ENCODE results near the gene PSMD2. TPM values are rescaled to one million over a fixed set of nuclear protein-coding genes. Genes with fewer than 3 reads are reported as not detected.
A peak's percentile ranks its signal among the peaks of the same experiment; 100 is the strongest.
"Not testable (repeated sequence)": the region's sequence is repeated elsewhere in the genome, so short reads cannot be mapped to it uniquely, and the experiment has no call there.

PSMD2 gene
- total RNA-seq, 1 donor from 2014 or later, result 255 TPM

DNA sequence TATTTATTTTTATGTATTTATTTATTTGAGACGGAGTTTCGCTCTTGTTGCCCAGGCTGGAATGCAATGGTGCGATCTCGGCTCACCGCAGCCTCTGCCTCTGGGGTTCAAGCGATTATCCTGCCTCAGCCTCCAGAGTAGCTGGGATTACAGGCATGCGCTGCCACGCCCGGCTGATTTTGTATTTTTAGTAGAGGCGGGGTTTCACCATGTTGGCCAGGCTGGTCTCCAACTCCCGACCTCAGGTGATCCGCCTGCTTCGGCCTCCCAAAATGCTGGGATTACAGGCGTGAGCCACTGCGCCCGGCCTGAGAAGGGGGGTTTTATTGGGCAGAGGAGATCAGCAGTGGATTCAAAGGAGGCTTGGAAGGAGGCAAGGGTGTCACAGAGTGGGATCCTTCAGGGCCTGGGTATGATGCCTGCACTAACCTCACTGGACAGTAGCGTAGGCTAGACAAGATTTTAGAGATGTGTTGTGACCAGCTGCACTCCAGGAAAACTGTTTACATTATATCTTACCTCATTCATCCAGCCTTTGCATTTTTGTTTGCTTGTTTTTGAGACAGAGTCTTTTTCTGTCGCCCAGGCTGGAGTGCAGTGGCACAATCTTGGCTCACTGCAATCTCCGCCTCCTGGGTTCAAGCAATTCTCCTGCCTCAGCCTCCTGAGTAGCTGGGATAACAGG, 40.6 kb downstream of the PSMD2 start:
- DNase-seq (ENCODE audit: low spot score); H3K4me3 Mint-ChIP-seq; intact Hi-C loops (cut with micrococcal nuclease); H3K9me3 Mint-ChIP-seq; H3K27ac Mint-ChIP-seq; H3K27me3 Mint-ChIP-seq (ENCODE audit: insufficient read depth): not testable (repeated sequence)
- Mint-ChIP-seq H3K36me3 (ENCODE audit: low read depth) (peaks cover 17% of the 10 kb centered on the region), H3K4me1 (ENCODE audit: low read depth) (peaks cover 39% of the 10 kb centered on the region)

DNA sequence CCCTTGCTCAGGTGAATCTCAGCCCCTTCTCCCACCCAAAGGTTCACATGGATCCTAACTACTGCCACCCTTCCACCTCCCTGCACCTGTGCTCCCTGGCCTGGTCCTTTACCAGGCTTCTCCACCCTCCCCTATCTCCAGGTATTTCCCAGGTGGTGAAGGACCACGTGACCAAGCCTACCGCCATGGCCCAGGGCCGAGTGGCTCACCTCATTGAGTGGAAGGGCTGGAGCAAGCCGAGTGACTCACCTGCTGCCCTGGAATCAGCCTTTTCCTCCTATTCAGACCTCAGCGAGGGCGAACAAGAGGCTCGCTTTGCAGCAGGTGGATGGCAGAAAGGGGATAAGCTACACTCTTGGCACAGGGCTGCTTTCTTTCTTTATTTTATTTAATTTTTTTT, 42.9 kb downstream of the PSMD2 start:
- H3K27me3 Mint-ChIP-seq (ENCODE audit: insufficient read depth), result peaks cover 2% of the 10 kb centered on the region
- peaks cover 11% of the 10 kb centered on the region for H3K36me3 Mint-ChIP-seq (ENCODE audit: low read depth)

DNA sequence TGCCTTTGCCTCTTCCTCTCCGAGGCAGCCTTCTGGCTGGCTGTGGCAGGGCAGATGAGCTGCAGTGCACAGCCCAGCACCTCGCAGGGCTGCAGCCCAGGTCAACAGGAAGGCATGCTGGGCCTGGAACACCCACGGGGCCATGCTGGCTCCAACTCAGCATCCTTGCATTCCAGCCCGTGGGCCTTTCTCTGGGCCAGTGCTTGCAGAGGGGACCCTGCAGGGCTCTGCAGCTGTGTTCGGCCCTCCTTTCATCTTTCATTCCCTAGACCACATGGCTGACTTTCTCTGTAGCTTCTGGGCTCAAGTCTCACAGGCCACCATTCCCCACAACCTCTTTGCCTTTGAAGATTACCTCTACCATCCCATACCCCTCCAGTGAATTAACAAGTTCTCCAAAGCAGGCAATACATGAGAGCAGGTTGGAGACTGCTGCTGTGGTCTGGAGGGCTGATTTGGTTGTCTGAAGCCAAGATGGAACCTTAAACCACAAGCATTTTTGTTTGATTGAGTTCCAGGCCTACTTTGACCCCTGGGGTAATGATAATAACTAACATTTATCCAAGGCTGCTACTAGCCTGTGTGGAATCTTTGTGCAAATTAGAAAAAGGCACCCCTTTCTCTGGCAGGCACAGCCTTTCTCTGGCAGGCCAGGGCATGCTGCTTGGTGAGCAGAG, 44.3 kb downstream of the PSMD2 start:
- Mint-ChIP-seq H3K27ac (no peak overlapping the region), H3K27me3 (ENCODE audit: insufficient read depth) (no peaks in the 10 kb centered on the region), H3K36me3 (ENCODE audit: low read depth) (peaks cover 6% of the 10 kb centered on the region), H3K4me1 (ENCODE audit: low read depth) (peaks cover 11% of the 10 kb centered on the region), H3K4me3 (no peak overlapping the region), H3K9me3 (no peaks in the 10 kb centered on the region)
- no peak for DNase-seq (ENCODE audit: low spot score)
- intact Hi-C loops (cut with micrococcal nuclease), result no loop called here

More for the DNA sequence above, 42.9 kb downstream of the PSMD2 start:
- Mint-ChIP-seq H3K27ac (no peak overlapping the region), H3K4me1 (ENCODE audit: low read depth) (peaks cover 23% of the 10 kb centered on the region), H3K9me3 (no peaks in the 10 kb centered on the region), H3K4me3 (no peak overlapping the region)
- intact Hi-C loops (cut with micrococcal nuclease), result no loop called here
- DNase-seq (ENCODE audit: low spot score), result no peak

DNA sequence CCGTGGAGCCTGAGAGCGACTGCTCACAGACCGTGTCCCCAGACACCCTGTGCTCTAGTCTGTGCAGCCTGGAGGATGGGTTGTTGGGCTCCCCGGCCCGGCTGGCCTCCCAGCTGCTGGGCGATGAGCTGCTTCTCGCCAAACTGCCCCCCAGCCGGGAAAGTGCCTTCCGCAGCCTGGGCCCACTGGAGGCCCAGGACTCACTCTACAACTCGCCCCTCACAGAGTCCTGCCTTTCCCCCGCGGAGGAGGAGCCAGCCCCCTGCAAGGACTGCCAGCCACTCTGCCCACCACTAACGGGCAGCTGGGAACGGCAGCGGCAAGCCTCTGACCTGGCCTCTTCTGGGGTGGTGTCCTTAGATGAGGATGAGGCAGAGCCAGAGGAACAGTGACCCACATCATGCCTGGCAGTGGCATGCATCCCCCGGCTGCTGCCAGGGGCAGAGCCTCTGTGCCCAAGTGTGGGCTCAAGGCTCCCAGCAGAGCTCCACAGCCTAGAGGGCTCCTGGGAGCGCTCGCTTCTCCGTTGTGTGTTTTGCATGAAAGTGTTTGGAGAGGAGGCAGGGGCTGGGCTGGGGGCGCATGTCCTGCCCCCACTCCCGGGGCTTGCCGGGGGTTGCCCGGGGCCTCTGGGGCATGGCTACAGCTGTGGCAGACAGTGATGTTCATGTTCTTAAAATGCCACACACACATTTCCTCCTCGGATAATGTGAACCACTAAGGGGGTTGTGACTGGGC, 45.7 kb downstream of the PSMD2 start:
- Mint-ChIP-seq H3K27ac (no peak overlapping the region), H3K36me3 (ENCODE audit: low read depth) (peaks cover 3% of the 10 kb centered on the region), H3K4me1 (ENCODE audit: low read depth) (peaks cover 11% of the 10 kb centered on the region), H3K4me3 (no peak overlapping the region), H3K9me3 (no peaks in the 10 kb centered on the region), H3K27me3 (ENCODE audit: insufficient read depth) (no peaks in the 10 kb centered on the region)
- intact Hi-C loops (cut with micrococcal nuclease), result no loop called here
- no peak for DNase-seq (ENCODE audit: low spot score)

DNA sequence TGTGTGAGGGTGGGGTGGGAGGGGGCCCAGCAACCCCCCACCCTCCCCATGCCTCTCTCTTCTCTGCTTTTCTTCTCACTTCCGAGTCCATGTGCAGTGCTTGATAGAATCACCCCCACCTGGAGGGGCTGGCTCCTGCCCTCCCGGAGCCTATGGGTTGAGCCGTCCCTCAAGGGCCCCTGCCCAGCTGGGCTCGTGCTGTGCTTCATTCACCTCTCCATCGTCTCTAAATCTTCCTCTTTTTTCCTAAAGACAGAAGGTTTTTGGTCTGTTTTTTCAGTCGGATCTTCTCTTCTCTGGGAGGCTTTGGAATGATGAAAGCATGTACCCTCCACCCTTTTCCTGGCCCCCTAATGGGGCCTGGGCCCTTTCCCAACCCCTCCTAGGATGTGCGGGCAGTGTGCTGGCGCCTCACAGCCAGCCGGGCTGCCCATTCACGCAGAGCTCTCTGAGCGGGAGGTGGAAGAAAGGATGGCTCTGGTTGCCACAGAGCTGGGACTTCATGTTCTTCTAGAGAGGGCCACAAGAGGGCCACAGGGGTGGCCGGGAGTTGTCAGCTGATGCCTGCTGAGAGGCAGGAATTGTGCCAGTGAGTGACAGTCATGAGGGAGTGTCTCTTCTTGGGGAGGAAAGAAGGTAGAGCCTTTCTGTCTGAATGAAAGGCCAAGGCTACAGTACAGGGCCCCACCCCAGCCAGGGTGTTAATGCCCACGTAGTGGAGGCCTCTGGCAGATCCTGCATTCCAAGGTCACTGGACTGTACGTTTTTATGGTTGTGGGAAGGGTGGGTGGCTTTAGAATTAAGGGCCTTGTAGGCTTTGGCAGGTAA, 46.5 kb downstream of the PSMD2 start:
- intact Hi-C loops (cut with micrococcal nuclease), result no loop called here
- H3K27ac Mint-ChIP-seq, result no peak overlapping the region
- H3K27me3 Mint-ChIP-seq (ENCODE audit: insufficient read depth), result no peaks in the 10 kb centered on the region

DNA sequence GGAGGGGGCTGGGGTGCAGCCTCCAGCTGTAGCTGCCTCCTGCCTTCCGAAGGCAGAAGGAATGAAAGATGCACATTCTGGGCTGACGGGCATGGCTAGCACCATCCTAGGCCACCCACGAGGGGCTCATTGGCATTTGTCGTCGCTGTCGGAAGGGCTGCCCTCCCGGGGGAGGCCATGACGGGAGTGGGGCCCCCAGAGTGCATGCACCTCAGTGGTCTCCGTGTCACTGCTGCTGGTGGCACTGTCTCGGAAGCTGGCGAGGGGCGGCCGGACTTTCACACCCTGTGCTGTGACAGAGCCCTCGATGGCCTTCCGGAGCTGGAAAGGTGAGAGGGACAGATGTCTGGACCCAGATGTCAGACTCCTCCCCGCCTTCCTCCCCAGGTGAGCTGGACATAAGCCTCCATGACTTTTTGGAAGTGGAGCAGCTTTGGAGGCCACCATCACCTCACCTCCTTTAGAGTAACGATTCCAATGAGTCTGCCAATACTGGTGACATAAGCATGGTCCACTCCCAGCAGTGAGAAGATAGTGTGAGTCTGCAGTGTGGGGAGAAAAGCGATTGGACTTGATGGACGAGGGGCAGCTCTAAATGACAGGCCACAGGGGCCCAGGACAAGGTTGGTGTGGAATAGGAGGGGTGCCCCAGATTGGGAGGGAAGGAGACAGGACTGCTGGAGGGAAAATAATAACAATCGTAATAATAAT, 47.6 kb downstream of the PSMD2 start:
- intact Hi-C loops (cut with micrococcal nuclease), result no loop called here
- no peaks in the 10 kb centered on the region for H3K4me1 Mint-ChIP-seq (ENCODE audit: low read depth)
- no peak for DNase-seq (ENCODE audit: low spot score)
- H3K27me3 Mint-ChIP-seq (ENCODE audit: insufficient read depth), result no peaks in the 10 kb centered on the region
- peak overlapping the region; percentile 44 for H3K27ac Mint-ChIP-seq
- H3K9me3 Mint-ChIP-seq, result no peaks in the 10 kb centered on the region
- no peak overlapping the region for H3K4me3 Mint-ChIP-seq
- H3K36me3 Mint-ChIP-seq (ENCODE audit: low read depth), result peaks cover 3% of the 10 kb centered on the region

More for the DNA sequence above, 46.5 kb downstream of the PSMD2 start:
- peaks cover 11% of the 10 kb centered on the region for H3K4me1 Mint-ChIP-seq (ENCODE audit: low read depth)
- H3K36me3 Mint-ChIP-seq (ENCODE audit: low read depth), result peaks cover 3% of the 10 kb centered on the region
- H3K4me3 Mint-ChIP-seq, result no peak overlapping the region
- H3K9me3 Mint-ChIP-seq, result no peaks in the 10 kb centered on the region
- DNase-seq (ENCODE audit: low spot score), result no peak

DNA sequence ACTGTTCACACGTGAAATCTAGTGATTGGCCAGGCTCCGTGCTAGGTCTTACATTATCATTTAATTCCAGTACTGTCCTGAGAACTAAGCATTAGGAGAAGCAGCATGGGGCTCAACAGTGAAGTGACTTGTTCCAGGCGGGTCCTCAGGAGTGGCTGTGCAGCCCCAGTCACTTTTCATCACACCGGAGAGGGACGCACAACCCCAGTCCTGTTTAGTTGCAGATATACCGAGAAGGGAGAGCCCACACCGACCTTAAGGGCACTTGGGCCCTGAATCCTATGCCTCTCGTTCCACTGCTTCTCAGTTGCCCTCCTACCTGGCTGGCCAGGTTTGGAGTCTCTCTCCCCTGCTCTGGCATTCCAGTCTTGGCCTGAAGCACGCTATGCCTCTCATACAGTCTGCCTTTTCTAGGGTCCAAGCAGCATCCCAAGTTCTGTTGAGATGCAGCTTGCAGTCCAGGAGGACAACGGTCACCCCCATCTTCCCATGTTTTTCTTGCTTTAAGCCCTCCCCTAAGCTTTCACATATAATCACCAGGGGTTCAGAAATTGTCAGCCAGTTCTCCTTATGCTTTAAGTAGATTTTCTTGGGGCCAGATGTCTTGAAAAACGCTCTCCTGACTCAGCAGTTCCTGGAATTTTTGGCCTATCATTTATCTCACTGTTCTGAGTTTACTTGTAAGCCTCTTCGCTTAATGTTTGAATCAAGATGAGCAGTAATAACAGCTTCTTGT, 48.4 kb downstream of the PSMD2 start:
- H3K4me1 Mint-ChIP-seq (ENCODE audit: low read depth), result no peaks in the 10 kb centered on the region
- H3K36me3 Mint-ChIP-seq (ENCODE audit: low read depth), result peaks cover 3% of the 10 kb centered on the region
- H3K27ac Mint-ChIP-seq, result no peak overlapping the region
- no peak overlapping the region for H3K4me3 Mint-ChIP-seq
- H3K9me3 Mint-ChIP-seq, result no peaks in the 10 kb centered on the region
- no peaks in the 10 kb centered on the region for H3K27me3 Mint-ChIP-seq (ENCODE audit: insufficient read depth)
- intact Hi-C loops (cut with micrococcal nuclease), result no loop called here
- no peak for DNase-seq (ENCODE audit: low spot score)

DNA sequence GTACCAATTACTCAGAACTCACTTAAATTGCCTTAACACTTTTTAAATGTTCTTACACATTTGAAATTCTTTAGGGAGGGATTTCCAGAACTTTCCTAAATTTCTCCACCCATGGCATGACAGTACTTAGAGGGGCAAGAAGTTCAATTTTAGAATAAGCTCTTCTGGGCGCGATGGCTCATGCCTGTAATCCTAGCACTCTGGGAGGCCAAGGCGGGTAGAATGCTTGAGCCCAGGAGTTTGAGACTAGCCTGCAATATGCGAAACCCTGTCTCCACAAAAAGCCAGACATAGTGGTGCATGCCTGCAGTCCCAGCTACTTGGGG, 49.0 kb downstream of the PSMD2 start:
- H3K9me3 Mint-ChIP-seq, result no peaks in the 10 kb centered on the region
- intact Hi-C loops (cut with micrococcal nuclease), result no loop called here
- no peaks in the 10 kb centered on the region for H3K27me3 Mint-ChIP-seq (ENCODE audit: insufficient read depth)
- no peak overlapping the region for H3K4me3 Mint-ChIP-seq
- no peak overlapping the region for H3K27ac Mint-ChIP-seq
- H3K36me3 Mint-ChIP-seq (ENCODE audit: low read depth), result peaks cover 1% of the 10 kb centered on the region
- no peaks in the 10 kb centered on the region for H3K4me1 Mint-ChIP-seq (ENCODE audit: low read depth)
- no peak for DNase-seq (ENCODE audit: low spot score)

DNA sequence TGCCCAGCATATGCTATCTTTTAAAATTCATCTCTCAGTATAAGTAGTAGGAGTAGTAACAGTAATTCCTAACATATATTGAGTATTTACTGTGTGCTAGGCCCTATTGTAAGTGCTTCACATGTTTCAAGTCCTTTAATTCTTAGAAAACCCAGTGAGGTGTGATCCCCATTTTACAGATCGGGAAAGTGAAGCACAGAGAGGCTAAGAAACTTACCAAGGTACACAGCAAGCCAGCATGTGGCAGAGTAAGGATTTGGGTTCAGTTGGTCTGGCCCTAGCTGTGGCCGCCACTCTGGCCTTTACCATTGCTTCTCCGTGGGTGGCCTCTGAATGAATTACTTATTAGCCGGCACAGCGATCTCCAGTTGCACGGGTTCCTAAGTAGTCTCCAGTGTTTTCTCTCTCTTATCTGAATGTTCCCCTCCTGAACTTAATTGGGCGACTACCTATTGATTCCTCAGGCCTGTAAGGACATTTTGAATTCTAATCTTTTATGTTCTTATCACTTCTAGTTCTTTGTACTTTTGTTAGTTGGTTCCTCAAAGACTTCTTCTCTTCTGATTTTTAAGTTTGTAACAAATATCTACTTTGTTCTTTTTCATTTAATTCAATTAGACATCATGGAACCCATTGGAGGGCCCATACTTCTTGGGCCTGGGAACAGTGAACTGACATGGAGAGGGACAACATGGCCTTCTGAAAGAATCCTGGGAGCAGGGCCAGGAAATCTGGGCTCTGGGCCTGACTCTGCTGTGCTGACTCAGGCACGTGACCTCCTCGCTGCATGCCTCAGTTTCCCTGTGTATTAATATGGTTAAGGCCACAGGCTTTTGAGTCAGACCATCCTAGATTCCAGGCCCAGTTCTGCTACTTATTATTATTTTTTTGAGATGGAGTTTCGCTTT, 50.8 kb downstream of the PSMD2 start:
- Mint-ChIP-seq H3K4me1 (ENCODE audit: low read depth) (no peaks in the 10 kb centered on the region), H3K4me3 (no peak overlapping the region), H3K36me3 (ENCODE audit: low read depth) (peaks cover 1% of the 10 kb centered on the region), H3K27ac (no peak overlapping the region), H3K9me3 (no peaks in the 10 kb centered on the region), H3K27me3 (ENCODE audit: insufficient read depth) (no peaks in the 10 kb centered on the region)
- no peak for DNase-seq (ENCODE audit: low spot score)
- intact Hi-C loops (cut with micrococcal nuclease), result no loop called here

DNA sequence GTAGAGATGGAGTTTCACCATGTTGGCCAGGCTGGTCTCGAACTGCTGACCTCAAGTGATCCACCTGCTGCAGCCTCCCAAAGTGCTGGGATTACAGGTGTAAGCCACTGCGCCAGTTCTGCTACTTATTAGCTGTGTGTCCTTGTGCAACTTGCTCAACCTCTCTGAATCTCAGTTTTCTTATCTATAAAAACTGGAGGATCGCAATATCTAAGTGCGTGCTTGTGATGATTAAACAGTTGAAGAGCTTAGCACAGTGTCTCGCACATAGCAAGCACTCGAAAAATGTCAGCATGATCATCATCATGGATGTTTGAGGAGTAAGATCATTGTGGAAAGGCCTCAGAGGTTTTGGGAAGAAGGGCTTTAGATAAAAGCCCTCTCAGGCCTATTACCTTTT, 51.6 kb downstream of the PSMD2 start:
- Mint-ChIP-seq H3K4me3 (no peak overlapping the region), H3K27ac (no peak overlapping the region), H3K9me3 (no peaks in the 10 kb centered on the region), H3K27me3 (ENCODE audit: insufficient read depth) (no peaks in the 10 kb centered on the region), H3K36me3 (ENCODE audit: low read depth) (no peaks in the 10 kb centered on the region), H3K4me1 (ENCODE audit: low read depth) (no peaks in the 10 kb centered on the region)
- DNase-seq (ENCODE audit: low spot score), result no peak
- intact Hi-C loops (cut with micrococcal nuclease), result no loop called here

DNA sequence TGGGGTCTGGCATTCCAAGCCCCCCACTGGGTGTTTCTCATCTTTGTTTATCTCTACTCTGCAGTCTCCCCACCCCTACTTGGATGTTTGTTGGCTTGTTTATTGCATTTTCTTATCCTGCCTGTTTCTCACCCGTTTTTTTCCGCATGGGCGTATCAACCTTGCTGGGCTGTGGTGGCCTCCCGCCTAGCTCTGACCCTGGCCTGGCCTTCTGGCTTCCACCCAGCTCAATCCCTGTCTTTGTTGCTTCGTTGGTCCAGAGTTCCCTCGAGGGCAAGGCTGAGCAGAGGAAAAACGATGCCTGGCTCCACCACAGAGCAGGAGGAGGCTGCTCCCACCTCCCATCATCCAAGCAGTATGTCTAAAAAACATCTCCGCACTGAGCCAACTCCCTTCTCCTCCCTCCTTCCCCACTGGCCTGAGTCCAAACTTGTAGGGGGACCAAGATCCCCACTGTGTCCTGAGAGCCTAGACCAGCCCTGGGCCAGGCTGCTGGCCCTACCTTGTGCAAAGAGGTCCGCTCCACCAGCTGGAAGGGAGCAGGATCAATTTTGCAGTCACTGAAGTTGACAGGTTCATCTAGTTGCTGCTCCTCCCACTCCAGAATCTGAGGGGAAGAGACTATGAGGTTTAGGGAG, 52.6 kb downstream of the PSMD2 start:
- no peak for DNase-seq (ENCODE audit: low spot score)
- H3K27ac Mint-ChIP-seq, result no peak overlapping the region
- H3K27me3 Mint-ChIP-seq (ENCODE audit: insufficient read depth), result no peaks in the 10 kb centered on the region
- H3K36me3 Mint-ChIP-seq (ENCODE audit: low read depth), result no peaks in the 10 kb centered on the region
- H3K9me3 Mint-ChIP-seq, result no peaks in the 10 kb centered on the region
- H3K4me3 Mint-ChIP-seq, result no peak overlapping the region
- intact Hi-C loops (cut with micrococcal nuclease), result loop anchor here (1.0 kb wide), 1 partner anchor 31 kb away; no protein-coding TSS in a partner anchor
- H3K4me1 Mint-ChIP-seq (ENCODE audit: low read depth), result no peaks in the 10 kb centered on the region

All from activated T-helper 1 cell treated with anti-CD3 and anti-CD28 coated beads, Interleukin-12 subunit alpha, Interleukin-12 subunit beta, Interleukin-2, Interleukin-4 antibody, amounts not matched to agents 30 ng/mL and 10 ng/mL and 1 ng/mL, durations not matched to agents 14 hours and 24 hours and 36 hours (primary cell).